KMS-11 (cell line): ENCODE measurements around the gene OBSCN.

ENCODE experiments used
- H2AFZ ChIP-seq: fragments of 200-600 bp; sonication (generic); 2 replicates; pipeline ENCODE4 v1.6.1; 2016; ENCODE audit warnings: antibody characterized with exemption, mixed run types, low read depth
- H3K27ac ChIP-seq: fragments of 200-600 bp; sonication (generic); 2 replicates; pipeline ENCODE4 v1.6.1; 2016; ENCODE audit warnings: mild to moderate bottlenecking, mixed run types
- H3K27me3 ChIP-seq: fragments of 200-600 bp; sonication (generic); 2 replicates; pipeline ENCODE4 v1.6.1; 2017; ENCODE audit warnings: mild to moderate bottlenecking, low read depth, mixed run types, moderate library complexity; ENCODE audit not compliant: insufficient read depth
- H3K36me3 ChIP-seq: fragments of 200-600 bp; sonication (generic); 2 replicates; pipeline ENCODE4 v1.6.1; 2017; ENCODE audit warnings: mild to moderate bottlenecking, mixed run types; ENCODE audit not compliant: insufficient read depth
- H3K4me1 ChIP-seq: fragments of 200-600 bp; sonication (generic); 2 replicates; pipeline ENCODE4 v1.6.1; 2016; ENCODE audit warnings: mild to moderate bottlenecking, low read depth, mixed run types; ENCODE audit not compliant: poor library complexity, severe bottlenecking
- H3K4me2 ChIP-seq: fragments of 200-600 bp; sonication (generic); 2 replicates; pipeline ENCODE4 v1.7.0; 2016; ENCODE audit warnings: mild to moderate bottlenecking, mixed run types
- H3K4me3 ChIP-seq: fragments of 200-600 bp; sonication (generic); IDR thresholded peaks from 2 replicates; pipeline ENCODE4 v1.6.1; 2017; ENCODE audit warnings: low read depth, low read length, mixed read lengths; ENCODE audit not compliant: insufficient read depth
- H3K79me2 ChIP-seq: fragments of 200-600 bp; sonication (generic); 2 replicates; pipeline ENCODE4 v1.6.1; 2016; ENCODE audit warnings: low read depth, mixed run types; ENCODE audit not compliant: insufficient read depth
- H3K9ac ChIP-seq: fragments of 200-600 bp; sonication (generic); 2 replicates; pipeline ENCODE4 v1.6.1; 2016; ENCODE audit warnings: mild to moderate bottlenecking, mixed run types
- H4K20me1 ChIP-seq: fragments of 200-600 bp; sonication (generic); 2 replicates; pipeline ENCODE4 v1.6.1; 2016; ENCODE audit warnings: mild to moderate bottlenecking, mixed run types; ENCODE audit not compliant: insufficient read depth
- TF ChIP-seq, protein P1 (sequence below): fragments of 200-600 bp; sonication (generic); conservative IDR thresholded peaks from 2 replicates; pipeline ENCODE4 v1.6.1; 2017; ENCODE audit warnings: low read depth, mild to moderate bottlenecking, antibody characterized with exemption, low read length, moderate library complexity, mixed read lengths

The OBSCN gene

DNA sequence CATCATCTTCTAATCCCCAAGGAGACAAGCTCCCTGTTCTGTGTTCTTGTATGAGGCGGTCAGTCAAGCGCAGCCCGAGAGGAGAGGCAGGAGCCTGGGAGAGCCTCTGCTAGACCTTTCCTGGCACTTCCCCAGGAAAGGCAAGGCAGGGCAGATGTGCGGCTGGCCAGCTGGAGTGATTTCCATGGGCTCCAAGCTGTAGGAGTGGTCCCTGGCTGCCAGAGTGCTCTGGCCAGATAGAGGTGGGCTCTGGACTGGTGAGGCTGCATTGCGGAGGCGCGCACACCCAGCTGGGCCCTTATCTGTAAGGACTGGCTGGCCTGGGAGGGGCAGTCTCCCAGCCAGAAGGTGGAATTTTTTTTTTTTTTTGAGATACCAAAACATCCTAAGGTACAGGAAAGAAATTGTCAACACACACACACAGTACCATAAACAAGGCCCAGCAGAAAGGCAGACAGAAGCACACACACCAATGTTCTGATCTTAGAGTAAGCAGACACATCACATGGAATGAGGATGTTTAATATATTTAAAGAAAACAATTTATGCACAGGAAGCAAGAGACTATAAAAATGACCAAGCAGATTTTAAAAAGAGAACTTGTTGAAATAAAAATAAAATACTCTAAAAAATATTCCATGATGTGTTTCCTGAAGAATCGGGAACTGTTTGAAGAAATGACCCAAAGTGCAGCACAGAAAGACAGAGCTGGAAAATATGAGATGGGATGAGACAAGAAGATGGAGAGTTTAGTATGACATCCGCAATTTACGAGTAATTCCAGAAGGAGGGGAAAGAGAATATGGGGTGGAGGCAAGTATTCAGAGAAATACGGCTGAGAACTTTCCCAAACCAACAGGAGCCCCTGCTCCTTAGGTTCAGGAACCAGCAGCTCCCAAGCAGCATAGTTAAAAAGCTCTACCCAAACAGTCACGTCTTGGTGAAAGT, 28.8 kb upstream of the OBSCN start:
- H3K4me3 ChIP-seq, result no peak overlapping the region
- TF ChIP-seq, protein P1, sequence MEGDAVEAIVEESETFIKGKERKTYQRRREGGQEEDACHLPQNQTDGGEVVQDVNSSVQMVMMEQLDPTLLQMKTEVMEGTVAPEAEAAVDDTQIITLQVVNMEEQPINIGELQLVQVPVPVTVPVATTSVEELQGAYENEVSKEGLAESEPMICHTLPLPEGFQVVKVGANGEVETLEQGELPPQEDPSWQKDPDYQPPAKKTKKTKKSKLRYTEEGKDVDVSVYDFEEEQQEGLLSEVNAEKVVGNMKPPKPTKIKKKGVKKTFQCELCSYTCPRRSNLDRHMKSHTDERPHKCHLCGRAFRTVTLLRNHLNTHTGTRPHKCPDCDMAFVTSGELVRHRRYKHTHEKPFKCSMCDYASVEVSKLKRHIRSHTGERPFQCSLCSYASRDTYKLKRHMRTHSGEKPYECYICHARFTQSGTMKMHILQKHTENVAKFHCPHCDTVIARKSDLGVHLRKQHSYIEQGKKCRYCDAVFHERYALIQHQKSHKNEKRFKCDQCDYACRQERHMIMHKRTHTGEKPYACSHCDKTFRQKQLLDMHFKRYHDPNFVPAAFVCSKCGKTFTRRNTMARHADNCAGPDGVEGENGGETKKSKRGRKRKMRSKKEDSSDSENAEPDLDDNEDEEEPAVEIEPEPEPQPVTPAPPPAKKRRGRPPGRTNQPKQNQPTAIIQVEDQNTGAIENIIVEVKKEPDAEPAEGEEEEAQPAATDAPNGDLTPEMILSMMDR, result no peak
- H3K27me3 ChIP-seq, result no peaks in the 10 kb centered on the region
- no peaks in the 10 kb centered on the region for H3K36me3 ChIP-seq
- H3K4me2 ChIP-seq, result no peak overlapping the region
- no peaks in the 10 kb centered on the region for H3K79me2 ChIP-seq
- no peak overlapping the region for H2AFZ ChIP-seq
- H3K9ac ChIP-seq, result no peak overlapping the region
- no peak overlapping the region for H3K27ac ChIP-seq
- H4K20me1 ChIP-seq, result no peaks in the 10 kb centered on the region
- H3K4me1 ChIP-seq, result no peaks in the 10 kb centered on the region

DNA sequence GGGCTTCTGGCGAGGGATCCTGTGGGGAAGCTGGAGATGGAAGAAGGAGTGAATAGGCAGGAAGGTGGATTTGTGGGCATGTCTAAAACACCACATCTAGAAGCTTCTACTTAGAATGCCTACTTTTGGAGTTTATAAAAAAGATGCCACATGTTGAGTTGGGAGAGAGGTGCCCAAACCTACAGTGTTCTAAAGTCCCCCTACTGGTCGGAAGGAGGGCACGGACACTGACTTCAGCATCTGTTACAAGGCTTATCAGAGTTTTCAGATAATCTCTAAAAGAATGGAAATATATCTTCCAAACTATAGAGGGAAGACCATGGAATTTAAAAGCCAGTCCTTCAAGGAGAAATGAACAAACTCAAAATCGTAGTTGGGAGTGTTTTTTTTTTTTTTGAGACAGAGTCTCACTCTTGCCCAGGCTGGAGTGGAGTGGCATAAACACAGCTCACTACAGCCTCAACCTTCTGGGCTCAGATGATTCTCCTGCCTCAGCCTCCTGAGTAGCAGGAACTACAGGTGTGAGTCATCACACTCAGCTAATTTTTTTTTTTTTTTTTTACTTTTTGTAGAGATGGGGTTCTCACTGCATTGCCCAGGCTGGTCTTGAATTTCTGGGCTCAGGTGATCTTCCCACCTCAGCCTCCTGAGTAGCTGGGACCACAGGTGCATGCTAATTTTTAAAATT, 27.4 kb upstream of the OBSCN start:
- Histone ChIP-seq H3K9ac (no peak overlapping the region), H3K4me1 (no peaks in the 10 kb centered on the region), H3K36me3 (no peaks in the 10 kb centered on the region), H3K27ac (no peak overlapping the region), H3K4me2 (no peak overlapping the region), H3K4me3 (no peak overlapping the region), H4K20me1 (no peaks in the 10 kb centered on the region), H3K79me2 (no peaks in the 10 kb centered on the region), H2AFZ (no peak overlapping the region), H3K27me3 (no peaks in the 10 kb centered on the region)
- TF ChIP-seq, protein P1, result peak; percentile 46

DNA sequence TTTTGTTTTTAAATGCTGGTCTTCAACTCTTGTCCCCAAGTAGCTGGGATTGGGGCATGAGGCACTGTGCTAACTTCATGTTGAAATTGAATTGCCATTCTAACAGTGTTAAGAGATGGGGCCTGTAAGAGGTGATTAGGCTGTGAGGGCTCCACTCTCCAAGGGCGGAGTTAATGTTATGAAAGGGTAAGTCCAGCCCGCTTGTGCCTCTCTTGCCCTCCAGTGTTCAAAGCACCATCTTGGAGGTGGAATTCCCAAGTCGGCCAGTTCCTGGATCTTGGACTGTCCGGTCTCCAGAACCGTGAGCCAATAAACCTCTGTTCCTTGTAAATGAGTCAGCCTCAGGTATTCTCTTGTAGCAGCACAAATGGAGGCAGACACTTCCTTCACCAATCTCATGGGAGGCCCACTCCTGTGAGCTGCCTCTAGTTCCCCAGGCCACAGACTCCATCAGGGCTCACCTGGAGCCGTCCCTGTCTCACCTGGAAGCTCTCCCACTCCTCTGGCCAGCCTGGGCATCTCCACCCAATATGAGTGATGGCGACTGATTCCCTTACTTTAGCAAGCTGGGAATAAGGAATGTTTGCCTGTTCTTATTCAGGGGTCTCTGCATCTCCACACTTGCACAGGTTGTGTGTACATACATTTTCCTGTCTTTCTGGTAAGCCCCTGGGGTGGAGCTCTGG, 26.7 kb upstream of the OBSCN start:
- no peak overlapping the region for H3K4me3 ChIP-seq
- TF ChIP-seq, protein P1, result no peak
- no peak overlapping the region for H3K9ac ChIP-seq
- H3K36me3 ChIP-seq, result no peaks in the 10 kb centered on the region
- no peak overlapping the region for H2AFZ ChIP-seq
- H3K4me2 ChIP-seq, result no peak overlapping the region
- H4K20me1 ChIP-seq, result no peaks in the 10 kb centered on the region
- no peaks in the 10 kb centered on the region for H3K27me3 ChIP-seq
- H3K27ac ChIP-seq, result no peak overlapping the region
- no peaks in the 10 kb centered on the region for H3K79me2 ChIP-seq
- no peaks in the 10 kb centered on the region for H3K4me1 ChIP-seq

DNA sequence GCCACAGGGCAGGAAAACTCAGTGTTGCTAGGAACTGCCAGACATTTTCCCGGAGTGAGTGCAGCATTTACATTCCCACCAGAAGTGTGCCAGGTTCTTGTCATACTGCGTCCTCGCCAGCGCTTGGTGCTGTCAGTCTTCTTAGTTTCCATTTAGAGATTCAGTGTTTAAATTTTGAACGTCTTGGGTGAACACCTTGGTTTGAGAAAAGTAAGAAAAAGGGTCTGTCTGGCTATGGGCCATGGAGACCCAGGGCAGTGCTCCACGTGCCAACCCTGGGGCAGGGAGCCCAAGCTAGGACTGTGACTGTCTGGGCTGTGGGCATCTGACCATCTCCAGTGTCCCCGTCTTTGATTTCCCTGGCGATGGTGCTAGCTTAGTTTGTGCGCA, 26.2 kb upstream of the OBSCN start:
- no peaks in the 10 kb centered on the region for H4K20me1 ChIP-seq
- H3K4me2 ChIP-seq, result no peak overlapping the region

More for the DNA sequence above, 26.2 kb upstream of the OBSCN start:
- TF ChIP-seq, protein P1, result no peak
- Histone ChIP-seq H3K4me1 (no peaks in the 10 kb centered on the region), H3K27me3 (no peaks in the 10 kb centered on the region), H3K4me3 (no peak overlapping the region), H3K27ac (no peak overlapping the region), H3K36me3 (no peaks in the 10 kb centered on the region), H3K79me2 (no peaks in the 10 kb centered on the region), H3K9ac (no peak overlapping the region), H2AFZ (no peak overlapping the region)
